ENCODE measurements around the gene UVSSA.

The UVSSA gene

DNA sequence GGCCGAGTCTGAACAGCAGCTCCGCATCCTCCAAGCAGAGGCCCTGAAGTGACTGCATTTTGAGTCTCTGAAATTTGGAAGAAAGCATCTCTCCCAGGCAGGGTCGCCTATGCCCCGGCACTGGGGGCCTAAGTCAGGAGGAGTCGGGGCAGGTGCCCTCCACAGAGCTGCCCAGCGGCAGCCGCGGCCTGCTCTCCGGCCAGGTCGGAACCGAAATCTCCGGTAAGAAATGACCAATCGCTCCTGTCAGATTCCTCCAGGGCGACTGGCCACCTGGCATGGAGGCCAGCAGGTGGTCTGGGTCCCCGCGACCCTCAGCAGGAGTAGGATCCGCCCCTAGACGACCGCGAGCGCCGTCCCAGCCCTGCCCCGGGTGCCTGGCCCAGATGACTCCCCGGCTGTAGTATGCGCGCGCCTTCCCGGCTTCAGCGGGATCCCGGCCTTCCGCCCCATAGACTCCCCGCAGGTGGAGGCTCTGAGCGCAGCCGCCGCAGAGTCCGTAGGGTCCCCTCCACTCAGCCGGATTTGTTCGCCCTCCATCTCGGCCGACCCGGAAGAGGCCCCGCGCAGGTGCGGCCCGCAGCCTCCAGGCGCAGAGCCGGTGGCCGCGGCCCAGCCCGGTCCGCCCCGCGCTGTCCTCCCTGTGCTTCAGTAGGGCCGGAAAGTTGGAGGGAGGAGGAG is 57.7 kb downstream of the UVSSA start:
- no peak for DNase-seq (ENCODE audit: low read depth in 2 of 3, low spot score in 2 of 3)

DNA sequence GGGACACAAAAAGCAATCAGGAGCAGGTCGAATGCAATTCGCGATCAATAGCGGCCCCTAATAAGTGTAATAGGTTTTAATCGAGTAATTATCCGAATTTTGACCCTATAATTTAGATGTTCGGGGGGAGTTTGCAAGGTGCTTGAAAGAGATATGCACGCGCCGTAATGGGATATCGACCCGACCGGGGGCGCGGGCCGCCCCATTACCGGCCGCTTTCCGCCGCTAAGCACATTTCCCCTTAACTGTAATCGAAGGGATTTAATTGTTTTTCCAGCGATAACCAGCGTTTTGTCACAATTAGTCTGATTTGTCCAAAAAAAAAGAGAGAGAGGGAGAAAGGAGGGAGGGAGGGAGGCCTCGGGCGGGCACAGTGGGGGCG is 58.2 kb downstream of the UVSSA start:
- no peak for DNase-seq (ENCODE audit: low read depth in 2 of 3, low spot score in 2 of 3)

DNA sequence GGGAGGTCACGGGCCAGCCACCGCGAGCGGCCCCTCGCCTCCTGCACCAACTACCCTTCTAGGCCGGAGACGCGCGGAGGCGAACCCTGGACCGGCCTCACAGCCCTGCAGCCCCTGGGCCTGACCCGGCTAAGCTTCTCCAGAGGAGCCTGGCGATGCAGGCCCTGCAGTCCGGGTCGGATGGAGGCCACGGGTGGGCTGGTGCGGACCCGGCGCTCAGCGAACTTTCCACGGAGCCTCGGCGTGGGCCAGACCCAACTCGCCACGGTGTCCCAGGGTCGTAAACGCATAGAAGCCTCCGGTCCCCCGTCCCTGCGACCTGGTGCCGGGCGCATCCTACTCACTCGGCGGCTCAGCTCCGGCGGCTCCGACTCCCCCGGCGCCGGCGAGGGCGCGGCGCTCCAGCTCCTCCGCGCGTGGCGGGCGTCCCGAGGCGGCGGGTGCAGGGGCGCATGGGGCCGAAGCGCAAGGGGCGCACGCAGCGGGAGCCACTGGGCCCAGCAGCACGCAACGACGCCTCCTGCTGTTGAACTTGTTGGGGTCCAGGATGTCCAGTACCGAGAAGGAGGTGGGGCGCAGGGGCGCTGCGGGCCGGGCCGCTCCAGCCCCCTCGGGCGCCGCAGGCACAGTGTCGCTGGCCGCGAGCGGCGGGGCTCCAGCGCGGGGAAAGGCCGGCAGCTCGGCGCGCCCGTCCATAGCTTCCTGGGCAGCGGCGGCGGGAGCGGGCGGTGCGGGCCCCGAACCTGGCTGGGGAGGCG is 58.8 kb downstream of the UVSSA start:
- DNase-seq (ENCODE audit: low read depth in 2 of 3, low spot score in 2 of 3), result no peak

GRCh38 chr4:1406394-1406980 is 59.5 kb downstream of the UVSSA start, which contains the start of gene NKX1-1:
Gene NKX1-1, minus strand, starts transcription at chr4:1406442. Its CDS starts 0 bp downstream, at chr4:1406442.
- DNase-seq (ENCODE audit: low read depth in 2 of 3, low spot score in 2 of 3), result no peak

DNA sequence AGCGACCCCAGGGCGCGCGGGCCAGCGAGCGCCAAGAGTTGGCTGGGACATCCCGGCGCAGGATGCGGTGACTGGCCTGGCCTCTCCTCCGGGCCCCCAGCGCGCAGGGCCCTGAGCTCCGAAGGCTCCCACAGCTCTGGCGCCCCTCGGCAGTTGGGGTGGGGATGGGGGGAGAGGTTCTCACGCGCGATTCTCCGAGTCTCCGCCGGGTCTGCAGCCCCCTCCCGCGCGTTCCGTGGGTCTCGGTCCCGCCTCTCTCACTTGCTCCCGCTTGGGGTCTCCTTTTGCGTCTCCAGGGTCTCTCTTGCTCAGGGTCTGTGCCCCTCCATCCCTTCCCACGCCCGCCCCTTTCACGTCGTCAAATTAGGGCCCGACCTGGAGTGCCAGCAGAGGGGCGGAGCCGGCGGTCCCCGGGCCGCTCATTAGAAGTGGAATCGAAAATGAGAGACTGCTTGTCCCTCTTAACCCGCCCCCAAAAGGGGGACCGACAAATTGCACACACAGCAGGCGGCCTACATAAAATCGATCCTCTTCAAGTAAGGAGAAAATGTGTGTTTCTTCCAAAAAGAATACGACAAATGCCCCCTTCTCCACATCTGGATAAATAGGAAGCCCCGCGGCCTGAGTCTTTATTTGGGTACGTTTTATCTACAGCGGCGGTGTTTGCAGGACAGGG is 60.1 kb downstream of the UVSSA start:
- no peak for DNase-seq (ENCODE audit: low read depth in 2 of 3, low spot score in 2 of 3)

GRCh38 chr4:1407657-1408333 is 60.8 kb downstream of the UVSSA start:
- DNase-seq (ENCODE audit: low read depth in 2 of 3, low spot score in 2 of 3), result no peak

GRCh38 chr4:1408418-1408817 is 61.4 kb downstream of the UVSSA start:
- DNase-seq (ENCODE audit: low read depth in 2 of 3, low spot score in 2 of 3), result no peak

- DNase-seq (ENCODE audit: low read depth in 2 of 3, low spot score in 2 of 3), result no peak
These were observed 62.1 kb downstream of the UVSSA start for GRCh38 chr4:1409079-1409478.

- DNase-seq (ENCODE audit: low read depth in 2 of 3, low spot score in 2 of 3), result no peak
These were observed 62.8 kb downstream of the UVSSA start for GRCh38 chr4:1409491-1410425.

GRCh38 chr4:1410491-1411325 is 63.7 kb downstream of the UVSSA start:
- no peak for DNase-seq (ENCODE audit: low read depth in 2 of 3, low spot score in 2 of 3)

- no peak for DNase-seq (ENCODE audit: low read depth in 2 of 3, low spot score in 2 of 3)
These were observed 64.7 kb downstream of the UVSSA start for GRCh38 chr4:1411436-1412375.

DNA sequence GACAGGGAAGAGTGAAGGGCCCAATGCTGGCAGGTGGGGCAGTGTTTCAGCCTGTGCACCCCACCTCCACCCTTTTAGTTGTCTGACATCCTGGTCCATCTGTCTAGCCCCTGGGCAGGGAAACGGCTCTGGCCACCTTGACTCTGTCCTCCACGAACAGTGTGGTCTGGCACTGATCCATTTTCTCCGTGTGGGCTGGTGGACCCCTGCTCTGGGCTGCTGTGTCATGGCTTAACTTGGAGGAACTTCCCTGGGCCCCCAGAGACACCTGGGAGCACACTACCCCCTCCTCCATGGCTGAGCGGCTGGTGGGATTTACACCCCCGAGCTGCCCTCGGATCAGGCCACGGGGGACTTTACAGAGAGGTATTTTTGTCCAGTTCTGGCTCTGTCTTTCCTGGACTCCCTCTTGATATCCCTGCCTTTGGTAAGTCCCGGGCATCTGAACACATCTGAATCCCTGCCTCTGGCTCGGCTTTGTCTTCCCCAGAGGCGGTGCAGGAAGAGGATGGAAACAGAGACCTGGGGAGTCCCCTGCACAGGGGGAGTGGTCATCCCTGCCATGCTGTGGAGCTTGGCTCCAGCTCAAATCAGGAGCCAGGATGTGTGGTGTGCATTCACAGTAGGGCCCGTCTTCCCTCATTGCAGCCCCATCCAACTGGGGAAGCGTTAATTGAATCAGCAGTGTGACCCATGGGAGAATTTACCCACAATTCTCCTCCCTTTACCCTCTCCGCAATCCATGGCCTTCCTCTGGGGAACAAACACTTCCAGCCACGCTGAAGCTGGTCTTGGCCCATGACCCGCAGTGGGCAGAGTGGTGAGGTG is 65.6 kb downstream of the UVSSA start:
- DNase-seq (ENCODE audit: low read depth in 2 of 3, low spot score in 2 of 3), result no peak

- DNase-seq (ENCODE audit: low read depth in 2 of 3, low spot score in 2 of 3), result no peak
These were observed 66.2 kb downstream of the UVSSA start for GRCh38 chr4:1413204-1413663.

DNA sequence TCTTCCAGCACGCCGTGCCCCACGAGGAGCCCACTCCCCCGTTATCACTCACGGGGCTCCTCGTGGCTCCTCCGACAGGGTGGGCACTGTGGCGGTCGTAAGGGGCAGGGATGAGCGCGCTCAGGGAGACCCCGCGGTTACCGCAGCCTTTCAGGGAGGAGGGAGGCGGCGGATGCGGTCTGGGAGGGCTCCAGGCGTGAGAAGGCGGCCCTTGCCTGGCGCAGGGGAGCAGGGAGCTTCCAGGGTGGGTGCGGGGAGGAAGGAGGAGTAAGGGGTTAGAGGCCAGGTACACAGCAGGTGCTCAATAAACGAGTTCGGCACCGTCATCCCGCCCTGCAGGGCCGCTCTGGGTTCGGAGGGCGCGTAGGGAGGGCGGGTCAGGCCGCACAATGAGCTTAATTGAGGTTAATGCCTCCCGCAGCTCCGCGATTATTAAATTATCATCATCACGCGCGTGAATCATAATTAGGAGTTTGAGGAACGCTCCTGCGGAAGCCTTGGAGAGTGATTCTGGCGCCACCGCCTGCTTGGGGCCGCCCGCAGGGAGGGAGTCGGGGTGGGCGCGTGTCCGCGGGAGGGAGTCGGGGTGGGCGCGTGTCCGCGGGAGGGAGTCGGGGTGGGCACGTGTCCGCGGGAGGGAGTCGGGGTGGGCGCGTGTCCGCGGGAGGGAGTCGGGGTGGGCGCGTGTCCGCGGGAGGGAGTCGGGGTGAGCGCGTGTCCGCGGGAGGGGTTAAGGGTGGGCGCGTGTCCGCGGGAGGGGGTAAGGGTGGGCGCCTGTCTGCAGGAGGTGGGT is 66.9 kb downstream of the UVSSA start:
- no peak for DNase-seq (ENCODE audit: low read depth in 2 of 3, low spot score in 2 of 3)

GRCh38 chr4:1414831-1415680 is 68.0 kb downstream of the UVSSA start:
- no peak for DNase-seq (ENCODE audit: low read depth in 2 of 3, low spot score in 2 of 3)

DNA sequence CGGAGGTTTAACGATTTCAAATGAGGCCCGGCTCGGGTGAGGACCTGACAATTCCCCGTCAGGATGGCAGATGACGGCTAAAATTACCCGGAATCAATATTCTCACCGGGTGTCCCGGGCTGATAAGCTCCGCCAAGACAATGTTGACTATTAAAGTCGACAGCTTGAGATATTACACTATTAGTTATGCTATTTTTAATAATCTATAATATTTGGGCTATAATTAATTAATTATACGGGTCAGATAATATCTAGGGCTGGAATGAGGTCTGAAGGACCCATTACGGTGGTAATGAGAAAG is 68.6 kb downstream of the UVSSA start:
- no peak for DNase-seq (ENCODE audit: low read depth in 2 of 3, low spot score in 2 of 3)
